ENCODE measurements around the gene IVD.

IVD gene

DNA sequence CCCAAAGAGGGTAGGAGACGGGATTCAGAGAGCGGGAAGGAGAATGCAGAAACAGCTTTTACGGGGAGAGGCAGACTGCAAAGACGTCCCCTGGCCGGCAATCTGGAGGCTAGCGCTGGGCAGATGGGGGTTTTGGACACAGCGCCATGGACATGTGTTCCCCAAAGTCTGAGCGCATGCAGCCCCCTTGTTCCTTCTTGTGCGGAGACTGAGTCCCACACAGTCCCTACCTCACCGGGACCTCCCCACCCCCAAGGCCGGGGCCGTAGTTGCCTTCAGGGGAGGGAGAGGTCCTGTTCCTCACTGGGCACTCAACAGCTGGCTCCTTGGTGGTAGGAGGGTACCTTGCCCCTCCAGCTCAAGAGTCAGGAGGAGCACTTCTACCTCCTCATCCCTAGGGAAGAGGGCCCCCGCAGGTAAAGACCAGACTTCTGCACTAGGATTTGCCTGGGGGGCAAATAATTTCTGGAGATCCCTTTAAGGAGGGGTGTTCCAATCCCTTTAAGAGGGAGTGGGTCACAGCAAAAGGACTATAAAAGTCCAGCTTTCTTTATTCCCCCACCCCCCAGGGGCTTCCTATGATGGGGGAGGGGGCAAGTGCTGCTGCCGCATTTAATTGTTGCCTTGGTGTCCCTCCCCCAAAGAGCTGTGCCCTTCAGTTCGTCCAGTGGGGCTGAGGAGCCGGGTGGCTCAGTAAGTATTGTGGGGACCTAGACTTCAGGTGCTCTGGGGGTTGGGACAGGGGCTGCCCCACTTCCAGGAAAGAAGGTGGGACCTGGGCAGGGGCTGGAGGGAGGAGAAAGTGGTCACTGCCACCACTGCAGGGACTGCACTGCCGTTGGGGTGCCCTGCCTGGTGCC, 31.5 kb downstream of the IVD start:
- FAIRE-seq (no peak), DNase-seq (ENCODE audit: extremely low spot score, insufficient read length, low read depth) (no peak)

DNA sequence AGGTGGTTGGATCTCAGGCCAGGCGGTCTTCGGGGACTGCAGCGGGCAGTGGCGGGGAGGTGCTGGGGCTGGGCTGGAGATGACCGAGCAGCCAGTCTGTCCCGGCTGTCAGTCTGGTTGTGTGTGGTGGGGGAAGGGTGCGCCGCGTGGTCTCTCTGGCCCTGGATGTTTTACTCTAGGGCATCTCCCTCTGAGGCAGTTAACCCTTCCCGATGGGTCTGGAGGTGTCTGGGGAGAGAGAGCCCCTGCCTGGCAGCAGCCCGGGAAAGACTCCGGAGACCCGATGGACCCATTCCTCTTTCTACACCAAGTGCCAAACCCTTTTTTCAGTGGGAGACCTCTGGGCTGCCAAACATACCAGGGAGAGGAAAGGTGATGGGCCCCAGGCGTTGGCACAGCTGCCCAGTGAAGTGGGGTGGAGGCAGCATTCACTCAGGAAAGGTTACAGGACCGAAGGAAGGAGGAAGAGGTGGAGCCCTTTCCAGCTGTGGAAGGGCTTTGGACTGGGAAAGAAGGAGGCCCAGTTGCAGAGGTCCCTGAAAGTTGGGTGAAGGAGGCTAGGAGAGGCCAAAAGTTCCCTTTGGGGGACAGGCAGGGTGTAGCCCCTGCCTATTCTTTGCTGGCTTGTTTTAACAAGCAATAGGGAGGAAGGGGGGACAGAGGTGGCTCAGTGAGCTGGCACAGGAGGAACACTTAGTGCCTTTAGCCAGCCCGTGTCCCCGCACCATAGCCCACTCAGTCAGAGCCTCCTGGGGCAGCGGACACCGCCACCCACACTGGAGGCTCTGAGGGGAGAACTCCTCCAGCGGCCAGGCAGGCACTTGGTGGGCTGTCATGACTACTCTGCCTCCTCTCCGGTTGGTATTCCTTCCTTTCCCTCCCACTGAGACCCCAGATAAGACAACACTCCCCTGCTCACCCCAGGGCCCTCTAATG, 32.4 kb downstream of the IVD start:
- DNase-seq (ENCODE audit: extremely low spot score, insufficient read length, low read depth), result no peak
- no peak for FAIRE-seq

DNA sequence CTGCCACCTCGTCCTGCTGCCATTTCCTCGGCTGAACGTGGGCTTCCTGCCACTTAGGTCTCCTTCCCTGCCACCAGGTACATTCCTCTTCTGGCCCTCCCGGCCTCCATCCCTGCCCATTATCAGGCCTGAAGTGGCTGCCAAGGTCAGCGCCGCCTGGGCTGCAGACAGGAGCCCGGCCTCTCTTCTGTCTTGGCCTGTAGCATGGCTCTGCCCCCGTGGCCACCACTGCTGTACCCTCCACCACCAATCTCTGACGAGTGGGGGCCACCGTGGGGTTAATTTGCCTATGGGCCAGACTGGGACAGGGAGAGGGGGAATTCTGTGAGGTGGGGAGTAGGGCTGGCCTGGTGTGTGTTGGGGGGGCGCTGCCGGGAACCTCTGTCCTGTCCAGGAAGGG, 33.1 kb downstream of the IVD start:
- FAIRE-seq, result no peak

DNA sequence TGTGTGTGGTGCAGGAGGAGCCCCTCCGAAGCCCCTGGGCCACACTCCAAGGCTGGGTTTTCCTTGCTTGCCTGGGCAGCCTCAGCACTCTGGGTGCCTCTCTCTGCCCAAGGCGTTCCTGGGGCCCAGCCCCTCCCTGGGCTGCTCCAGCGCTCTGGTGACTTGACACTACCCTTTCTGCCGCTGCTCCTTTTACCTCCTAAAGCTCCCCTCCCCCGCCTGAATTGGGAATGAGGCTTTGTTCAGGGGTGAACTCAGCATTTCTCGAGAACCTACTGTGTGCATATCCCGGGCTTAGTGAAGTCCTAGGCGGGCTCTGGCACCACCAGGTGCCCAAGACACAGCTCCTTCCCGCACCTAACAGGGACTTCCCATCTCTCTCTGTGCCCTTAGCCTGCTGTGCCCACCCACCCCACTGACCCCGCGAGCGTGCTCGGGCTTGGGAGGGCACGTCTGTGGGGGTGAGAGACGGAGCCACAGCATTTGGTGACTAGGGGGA, 33.9 kb downstream of the IVD start:
- no peak for FAIRE-seq

More for the DNA sequence above, 33.1 kb downstream of the IVD start:
- DNase-seq (ENCODE audit: extremely low spot score, insufficient read length, low read depth), result no peak

DNA sequence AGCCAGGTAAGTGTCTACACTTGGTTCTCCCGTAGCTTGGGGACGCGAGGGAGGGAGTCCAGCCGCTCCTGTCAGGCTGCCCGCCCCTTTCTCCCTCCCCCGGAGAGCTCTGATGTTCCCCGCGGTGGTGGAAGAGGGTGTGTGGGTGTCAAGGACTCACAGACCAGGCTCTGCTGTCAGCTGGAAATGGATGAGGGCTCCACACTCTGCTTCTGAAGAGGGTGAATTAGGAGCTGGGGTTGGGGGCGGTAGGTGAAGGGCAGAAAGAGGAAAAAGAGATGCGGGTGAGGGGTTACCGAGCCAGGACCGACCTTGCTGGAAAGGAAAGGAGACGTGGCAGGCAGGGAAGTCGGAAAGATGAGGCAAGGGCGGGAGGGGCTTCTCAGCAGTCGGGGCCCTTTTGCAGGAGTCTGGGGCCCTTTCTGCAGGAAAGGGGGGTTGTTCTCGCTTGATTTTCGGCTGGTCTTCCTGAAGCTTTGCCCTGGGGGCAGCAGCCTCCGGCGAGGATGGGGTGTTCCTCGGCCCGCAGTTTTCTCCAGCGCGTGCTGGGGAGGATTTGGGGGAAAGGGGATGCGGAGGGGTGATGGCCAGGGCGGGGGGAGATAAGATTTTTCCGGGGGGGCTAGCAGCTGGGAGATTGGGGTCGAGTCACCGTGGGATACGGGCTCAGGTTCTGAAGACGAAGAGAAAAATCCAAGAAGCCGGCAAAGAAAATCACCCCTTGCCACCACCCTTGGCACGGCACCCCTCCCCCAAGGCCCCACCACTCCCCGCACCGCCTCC, 34.6 kb downstream of the IVD start:
- DNase-seq (ENCODE audit: extremely low spot score, insufficient read length, low read depth), result no peak
- FAIRE-seq, result peak; percentile 60

More for the DNA sequence above, 33.9 kb downstream of the IVD start:
- DNase-seq (ENCODE audit: extremely low spot score, insufficient read length, low read depth), result no peak

DNA sequence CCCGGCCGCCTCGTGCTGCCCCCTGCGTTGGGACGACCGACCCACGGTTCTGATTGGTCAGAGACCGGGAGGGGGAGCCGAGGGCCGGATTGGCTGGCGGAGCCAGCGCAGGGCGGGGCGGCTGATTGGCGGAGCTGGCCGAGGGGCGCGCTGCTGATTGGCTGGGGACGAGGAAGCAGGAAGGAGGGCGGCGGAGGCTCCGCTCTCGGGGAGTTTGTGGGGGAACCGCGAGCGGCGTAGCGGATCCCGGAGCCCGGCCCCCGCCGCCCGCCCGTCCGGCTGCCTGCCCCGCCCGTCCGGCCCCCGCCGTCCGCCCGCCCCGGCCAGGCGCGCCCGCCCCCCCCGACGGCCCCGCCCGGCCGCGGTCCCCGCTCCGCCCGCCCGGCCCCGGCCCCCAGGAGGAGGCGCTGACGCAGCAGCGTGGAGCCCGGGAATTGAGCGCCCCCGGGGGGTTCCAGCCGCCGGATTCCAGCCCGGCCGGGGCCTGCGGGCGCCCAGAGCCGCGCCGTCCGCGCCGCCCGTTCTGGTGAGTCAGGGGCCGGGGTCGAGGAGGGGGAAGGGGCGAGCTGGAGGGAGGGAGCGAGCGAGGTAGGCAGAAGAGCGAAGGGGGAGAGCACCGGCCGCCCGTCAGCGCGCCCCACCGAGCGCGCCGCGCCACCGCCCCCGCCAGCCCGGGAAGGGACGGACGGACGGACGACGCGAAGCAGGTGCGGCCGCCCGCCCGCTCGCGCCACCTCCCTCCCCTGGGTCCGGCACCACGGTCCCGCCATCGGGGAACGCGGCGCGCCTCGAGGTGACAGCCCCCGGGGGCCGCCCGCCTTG, 35.4 kb downstream of the IVD start, which contains the start of gene BAHD1:
TSS of gene BAHD1 (plus strand) at position 211 of the 822 bp plus-strand sequence. CDS start 17,512 bp downstream, outside the sequence.
- FAIRE-seq (peak; percentile 93), DNase-seq (ENCODE audit: extremely low spot score, insufficient read length, low read depth) (peak; percentile 100)

DNA sequence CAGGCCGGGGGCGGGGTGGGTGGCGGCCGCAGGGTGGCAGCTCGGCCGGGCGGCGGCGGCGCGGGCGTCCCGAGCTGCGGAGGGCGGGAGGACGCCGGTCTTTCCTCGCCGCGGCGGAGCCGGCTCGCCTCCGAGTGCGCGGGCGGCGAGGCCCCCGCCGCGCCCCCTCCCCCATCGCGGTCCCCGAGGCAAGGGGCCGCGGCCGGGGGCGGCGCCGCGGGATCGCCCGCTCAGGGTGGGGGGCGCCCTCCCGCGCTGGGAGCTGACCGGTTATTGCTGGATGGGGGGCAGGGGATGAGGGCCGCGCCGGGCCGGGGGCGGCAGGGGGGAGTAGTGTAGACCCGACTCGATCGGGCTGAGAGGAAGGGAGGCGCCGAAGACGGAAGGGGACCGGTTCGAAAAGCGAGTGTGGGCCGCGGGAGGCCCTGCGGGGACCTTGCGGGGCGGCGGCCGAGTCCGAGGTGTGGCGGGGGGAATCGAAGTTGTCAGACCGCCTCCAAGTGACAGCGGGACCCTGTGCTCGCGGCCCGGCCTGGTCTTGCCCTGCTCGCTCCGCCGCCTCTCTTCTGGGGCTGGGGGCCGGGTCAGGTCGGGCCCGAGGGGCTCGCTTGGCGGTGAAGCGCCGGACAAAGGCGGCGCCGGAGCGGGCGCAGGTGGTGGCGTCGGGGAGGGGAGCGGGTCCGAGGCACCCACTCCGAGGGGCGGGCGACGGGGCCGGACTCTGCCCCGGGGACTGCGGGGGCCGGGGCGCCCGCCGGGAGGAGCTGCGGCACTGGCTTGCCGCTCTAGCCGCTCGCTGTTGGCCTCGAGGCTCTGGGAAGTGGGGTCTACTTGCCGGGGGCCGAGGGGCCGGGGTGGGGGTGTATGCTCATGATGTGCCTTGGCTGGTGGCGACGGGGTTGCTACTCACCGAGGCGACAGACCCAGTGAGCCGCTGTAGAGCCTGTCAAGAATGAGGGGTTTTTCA, 36.3 kb downstream of the IVD start:
- DNase-seq (ENCODE audit: extremely low spot score, insufficient read length, low read depth), result no peak

DNA sequence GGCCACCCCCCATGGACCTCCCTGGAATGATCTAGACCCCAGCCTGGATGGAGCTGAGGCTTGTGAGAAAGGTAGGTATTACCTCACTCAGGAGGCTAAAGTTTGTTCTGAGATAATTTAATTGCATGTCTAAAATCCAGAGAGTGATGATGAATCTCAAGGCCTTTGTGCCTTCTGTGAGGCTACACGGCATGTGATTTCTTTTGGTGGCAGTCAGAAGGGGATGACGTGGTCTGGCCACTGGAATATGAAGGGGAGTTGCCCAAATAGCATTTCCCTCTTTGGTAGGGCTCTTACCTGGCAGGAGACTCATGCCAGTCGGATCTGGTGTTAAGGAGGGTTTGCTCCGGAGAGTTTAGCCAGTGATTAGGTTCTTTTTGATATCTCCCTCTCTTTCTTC, 37.7 kb downstream of the IVD start:
- FAIRE-seq (no peak), DNase-seq (ENCODE audit: extremely low spot score, insufficient read length, low read depth) (no peak)

More for the DNA sequence above, 36.3 kb downstream of the IVD start:
- no peak for FAIRE-seq

DNA sequence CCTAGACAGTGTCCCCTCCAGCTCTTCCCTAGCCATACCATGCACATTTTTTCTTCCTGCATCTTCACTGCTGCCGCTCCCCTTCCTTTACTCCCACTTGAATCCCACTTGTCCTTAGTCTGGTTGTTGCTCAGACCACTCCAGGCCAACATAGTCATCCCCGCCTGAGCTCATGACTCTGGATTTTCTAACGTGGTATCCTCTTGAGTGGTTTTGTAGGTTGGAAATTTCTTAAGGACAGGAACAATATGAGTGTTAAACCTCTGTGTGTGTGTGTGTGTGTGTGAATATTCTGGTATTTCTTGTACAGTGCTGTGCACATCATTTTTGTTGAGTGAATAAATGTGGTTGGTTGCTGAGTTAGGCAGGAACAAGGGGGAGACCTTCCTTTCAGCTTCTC, 38.3 kb downstream of the IVD start:
- DNase-seq (ENCODE audit: extremely low spot score, insufficient read length, low read depth) (no peak), FAIRE-seq (peak; percentile 51)

DNA sequence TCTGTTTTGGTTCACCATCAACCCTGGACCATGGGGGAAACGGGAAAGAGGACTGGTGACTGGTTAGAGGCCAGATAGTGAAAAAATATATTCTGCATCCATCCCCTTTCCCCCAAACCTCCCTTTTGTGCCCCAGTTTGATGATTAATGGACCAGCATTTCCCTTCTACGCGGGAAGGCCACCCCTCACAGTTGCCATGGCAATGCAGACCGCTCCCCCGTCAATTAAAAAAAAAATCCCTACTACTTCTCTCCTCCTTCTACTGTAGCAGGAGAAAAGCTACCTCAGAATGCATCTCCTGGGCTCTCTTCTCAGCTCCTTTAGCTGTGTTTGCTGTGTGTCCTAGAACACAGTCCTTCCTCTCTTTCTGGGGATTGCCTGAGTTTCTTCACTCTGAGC, 39.1 kb downstream of the IVD start:
- FAIRE-seq (no peak), DNase-seq (ENCODE audit: extremely low spot score, insufficient read length, low read depth) (no peak)

DNA sequence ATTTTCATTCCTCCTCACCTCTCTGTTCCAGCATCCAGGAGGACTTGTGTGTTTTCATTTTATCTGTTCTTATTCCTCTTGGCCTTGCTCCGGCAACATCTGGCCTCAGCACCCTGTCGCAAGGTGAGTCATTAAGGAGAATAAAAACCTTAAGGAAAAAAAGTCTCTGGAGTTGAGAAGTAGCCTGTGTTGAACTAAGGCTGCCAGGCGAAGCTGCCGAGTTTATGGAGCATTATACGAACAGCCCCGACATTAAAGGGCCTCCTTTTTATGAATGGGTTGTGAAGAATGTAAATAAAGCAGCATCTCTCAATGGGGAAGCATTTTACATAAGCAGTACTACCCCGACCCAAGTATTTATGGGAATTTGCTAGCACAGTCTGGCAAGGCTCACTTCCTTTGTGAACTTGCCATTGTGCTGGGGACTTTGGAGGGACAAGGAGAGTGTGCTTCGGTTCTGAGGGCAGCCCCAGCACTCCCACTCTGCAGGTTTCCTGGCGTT, 39.9 kb downstream of the IVD start:
- FAIRE-seq (no peak), DNase-seq (ENCODE audit: extremely low spot score, insufficient read length, low read depth) (no peak)

DNA sequence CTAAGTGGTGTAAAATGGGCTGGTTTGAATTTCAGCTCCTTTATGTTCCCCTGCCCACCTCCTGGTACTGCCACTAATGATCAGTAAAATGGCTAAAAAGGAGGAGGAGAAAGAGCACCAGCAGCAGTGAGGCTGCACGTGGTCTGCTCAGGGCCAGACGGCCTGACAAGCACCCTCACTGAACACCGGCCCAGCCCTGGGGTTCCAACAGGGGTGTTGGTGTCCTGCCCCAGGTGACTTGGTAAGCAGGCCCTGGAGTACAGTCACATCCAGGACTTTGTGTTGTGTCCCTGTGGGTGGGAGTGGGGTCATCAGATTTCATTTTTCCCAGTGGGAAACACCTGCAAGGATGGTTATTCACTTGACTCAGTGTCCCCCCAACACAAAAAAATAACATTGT, 40.5 kb downstream of the IVD start:
- DNase-seq (ENCODE audit: extremely low spot score, insufficient read length, low read depth) (no peak), FAIRE-seq (no peak)

DNA sequence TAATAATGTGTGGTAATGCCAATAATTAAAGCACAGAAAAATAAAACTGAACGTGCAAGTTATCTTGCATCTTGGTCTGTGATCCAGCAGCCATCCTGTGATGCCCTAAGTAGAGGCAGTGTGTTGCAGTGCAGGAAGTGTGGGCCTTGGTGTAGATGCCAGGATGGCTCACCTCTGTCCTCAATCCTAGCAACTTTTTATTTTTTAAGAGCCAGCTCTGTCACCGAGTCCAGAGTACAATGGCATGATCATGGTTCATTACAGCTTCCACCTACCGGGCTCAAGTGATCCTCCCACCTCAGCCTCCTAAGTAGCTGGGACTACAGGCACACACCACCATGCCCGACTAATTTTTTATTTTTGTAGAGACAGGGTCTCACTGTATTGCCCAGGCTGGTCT, 42.8 kb downstream of the IVD start:
- no peak for DNase-seq (ENCODE audit: extremely low spot score, insufficient read length, low read depth)

DNA sequence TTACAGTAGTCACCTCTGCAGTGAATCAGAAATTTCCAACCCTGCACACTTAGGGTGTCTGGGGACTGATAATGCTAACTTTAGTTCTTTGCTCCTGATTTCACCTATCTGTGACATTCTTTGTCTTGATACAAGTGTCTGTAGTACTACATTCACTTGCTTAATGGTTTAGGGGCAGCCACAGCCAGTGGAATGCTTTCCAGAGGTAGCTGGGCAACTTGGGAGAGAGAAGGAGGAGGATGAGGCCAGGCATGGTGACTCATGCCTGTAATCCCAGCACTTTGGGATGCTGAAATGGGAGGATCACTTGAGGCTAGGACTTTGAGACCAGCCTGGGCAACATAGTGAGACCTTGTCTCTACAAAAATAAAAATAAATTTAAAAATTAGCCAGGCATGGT, 43.7 kb downstream of the IVD start:
- no peak for FAIRE-seq
- no peak for DNase-seq (ENCODE audit: extremely low spot score, insufficient read length, low read depth)

More for the DNA sequence above, 42.8 kb downstream of the IVD start:
- no peak for FAIRE-seq

DNA sequence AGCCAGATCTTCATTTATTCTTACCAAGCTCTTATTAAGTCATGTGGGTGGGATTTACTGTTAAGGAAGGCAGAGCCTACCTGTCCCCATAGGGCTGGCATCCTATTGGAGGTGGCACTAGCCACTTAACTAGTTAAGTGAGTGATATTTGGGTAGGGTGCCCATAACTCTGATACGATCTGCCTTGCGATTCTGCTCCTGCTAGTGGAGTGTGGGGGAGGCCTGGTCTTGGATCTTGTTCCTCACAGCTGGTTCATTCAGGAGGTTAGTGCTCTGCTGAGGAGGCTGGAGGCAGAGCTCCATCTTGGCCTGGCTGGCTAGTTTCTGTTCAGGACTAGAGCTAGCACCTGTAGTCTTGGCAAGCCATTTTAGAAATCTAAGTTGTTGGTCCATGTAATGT, 44.5 kb downstream of the IVD start:
- no peak for DNase-seq (ENCODE audit: extremely low spot score, insufficient read length, low read depth)
- no peak for FAIRE-seq

DNA sequence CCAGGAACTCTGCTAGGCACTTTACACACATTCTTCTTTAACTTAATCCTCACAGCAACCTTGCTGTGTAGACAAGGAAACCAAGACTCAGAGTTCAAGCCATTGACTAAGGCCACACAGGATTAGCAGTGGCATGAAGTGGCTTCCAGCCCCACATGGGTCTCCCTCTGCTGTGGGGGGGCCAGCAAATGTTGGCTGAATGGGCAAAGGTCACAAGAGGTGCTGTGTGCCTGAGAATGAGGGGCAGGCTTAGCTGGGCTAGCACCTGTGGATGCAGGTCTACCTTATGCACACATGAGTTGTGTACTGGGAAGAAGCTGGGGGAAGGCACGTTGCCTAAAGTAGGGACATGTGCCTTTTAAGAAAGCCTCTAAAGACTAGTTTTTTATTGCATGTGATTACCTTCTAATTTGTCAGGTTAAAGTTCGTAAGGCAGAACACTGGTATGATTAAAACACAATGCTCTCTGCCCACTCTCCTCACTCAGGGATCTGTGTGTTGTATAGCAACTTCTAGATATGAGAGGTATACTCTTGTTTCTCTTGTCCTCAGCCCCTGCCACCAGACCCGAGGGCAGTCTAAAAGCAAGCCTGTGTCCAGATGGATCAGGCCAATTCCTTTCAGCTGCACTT, 46.0 kb downstream of the IVD start:
- DNase-seq (ENCODE audit: extremely low spot score, insufficient read length, low read depth) (no peak), FAIRE-seq (no peak)

Data from GM18507 (cell line).